Transverse colon (tissue), 4 donors: ENCODE measurements around the gene SLFN12L.

Experiments used
- CTCF ChIP-seq, 5 experiments: fragments of 200-600 bp in 3 of 5; fragments of 450-650 bp in 2 of 5; sonication (generic) in 3 of 5; IDR thresholded peaks; 1 replicate in 2 of 5; 2 replicates in 3 of 5; pipeline ENCODE4 v1.5.1; 2016 to 2017; ENCODE audit warnings: antibody characterized with exemption in 5 of 5, inconsistent platforms in 3 of 5, mild to moderate bottlenecking in 2 of 5, moderate library complexity in 1 of 5
- EP300 ChIP-seq: sonication (generic); formaldehyde crosslinking; IDR thresholded peaks from one replicate; pipeline ENCODE4 v1.6.1; 2017; ENCODE audit warnings: antibody characterized with exemption, low read depth
- POLR2A ChIP-seq: fragments of 450-650 bp; IDR thresholded peaks from one replicate; pipeline ENCODE4 v1.6.1; 2016; ENCODE audit warnings: antibody characterized with exemption, mild to moderate bottlenecking, moderate library complexity
- POLR2AphosphoS5 ChIP-seq, 3 donors: sonication (generic); formaldehyde crosslinking; IDR thresholded peaks; one replicate each; pipeline ENCODE4 v1.6.1; 2016; ENCODE audit warnings: antibody characterized with exemption in 3 of 3

DNA sequence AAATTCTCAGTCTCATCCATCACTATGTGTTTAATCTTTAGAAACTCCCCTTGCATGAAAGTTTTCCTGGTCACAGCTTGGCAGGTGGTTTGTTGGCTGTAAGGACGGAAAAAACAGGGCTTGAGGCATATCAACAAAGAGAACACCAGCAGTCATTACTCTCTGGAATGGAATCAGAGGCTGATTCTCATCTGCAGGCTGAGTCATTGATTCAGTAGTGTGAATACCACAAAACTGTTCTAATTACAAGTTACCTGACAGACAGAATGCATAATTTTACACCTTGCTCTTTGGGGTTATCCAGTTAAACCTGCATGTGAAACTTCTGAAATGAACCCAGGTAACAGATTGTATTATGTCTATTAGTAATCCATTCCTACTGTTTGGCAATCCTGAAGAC is 11.5 kb upstream of the SLFN12L start:
- TF ChIP-seq EP300 (no peak), CTCF (IDR thresholded peaks at IDR 0.05) (no peak), POLR2A (no peak), POLR2AphosphoS5 (IDR thresholded peaks at IDR 0.05) (no peak)
